Neural progenitor cell (in vitro differentiated cells): ENCODE results near the gene SRGAP2C.
"Not testable (repeated sequence)": the region's sequence is repeated elsewhere in the genome, so short reads cannot be mapped to it uniquely, and the experiment has no call there.

Experiments used
- EZH2 ChIP-seq: fragments of 200-600 bp; sonication (generic); IDR thresholded peaks from 2 replicates; pipeline ENCODE4 v1.6.1; 2017; ENCODE audit warnings: antibody characterized with exemption, mild to moderate bottlenecking, moderate library complexity
- TF ChIP-seq, protein P1 (sequence below): fragments of 200-600 bp; sonication (generic); IDR thresholded peaks from 2 replicates; pipeline ENCODE4 v1.5.1; 2017; ENCODE audit warnings: antibody characterized with exemption, mild to moderate bottlenecking

DNA sequence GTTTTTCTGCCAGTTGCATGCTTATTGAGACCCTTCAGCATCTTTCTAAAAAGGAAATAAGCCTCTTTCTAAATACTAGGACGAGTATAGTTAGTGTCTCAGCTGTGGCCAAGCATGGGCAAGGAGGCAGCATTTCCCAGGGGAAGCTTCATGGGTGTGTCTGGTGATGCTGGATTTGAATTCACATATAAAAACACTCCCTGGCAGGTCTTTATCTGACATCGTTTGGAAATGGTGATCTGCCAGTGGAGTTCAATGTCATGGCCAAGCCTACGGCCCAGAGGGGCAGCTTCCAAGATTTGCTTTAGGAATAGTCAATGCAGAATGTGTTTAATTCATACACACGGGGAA is 94.7 kb downstream of the SRGAP2C start:
- TF ChIP-seq, protein P1, sequence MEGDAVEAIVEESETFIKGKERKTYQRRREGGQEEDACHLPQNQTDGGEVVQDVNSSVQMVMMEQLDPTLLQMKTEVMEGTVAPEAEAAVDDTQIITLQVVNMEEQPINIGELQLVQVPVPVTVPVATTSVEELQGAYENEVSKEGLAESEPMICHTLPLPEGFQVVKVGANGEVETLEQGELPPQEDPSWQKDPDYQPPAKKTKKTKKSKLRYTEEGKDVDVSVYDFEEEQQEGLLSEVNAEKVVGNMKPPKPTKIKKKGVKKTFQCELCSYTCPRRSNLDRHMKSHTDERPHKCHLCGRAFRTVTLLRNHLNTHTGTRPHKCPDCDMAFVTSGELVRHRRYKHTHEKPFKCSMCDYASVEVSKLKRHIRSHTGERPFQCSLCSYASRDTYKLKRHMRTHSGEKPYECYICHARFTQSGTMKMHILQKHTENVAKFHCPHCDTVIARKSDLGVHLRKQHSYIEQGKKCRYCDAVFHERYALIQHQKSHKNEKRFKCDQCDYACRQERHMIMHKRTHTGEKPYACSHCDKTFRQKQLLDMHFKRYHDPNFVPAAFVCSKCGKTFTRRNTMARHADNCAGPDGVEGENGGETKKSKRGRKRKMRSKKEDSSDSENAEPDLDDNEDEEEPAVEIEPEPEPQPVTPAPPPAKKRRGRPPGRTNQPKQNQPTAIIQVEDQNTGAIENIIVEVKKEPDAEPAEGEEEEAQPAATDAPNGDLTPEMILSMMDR = not testable (repeated sequence)
- not testable (repeated sequence) for TF ChIP-seq EZH2
